HepG2 (cell line): Measurements from ENCODE around the gene SNX9.

ENCODE experiments used
- ATRX ChIP-seq: sonication (generic); formaldehyde crosslinking; IDR thresholded peaks from 2 replicates; pipeline ENCODE4 v1.4.0; 2020; ENCODE audit warnings: missing genetic modification reagents, borderline replicate concordance
- CTCF ChIP-seq: sonication (generic); formaldehyde crosslinking; IDR thresholded peaks from 2 replicates; pipeline ENCODE4 v1.5.0; 2020; ENCODE audit warnings: mild to moderate bottlenecking, missing genetic modification reagents, moderate library complexity
- MEF2D ChIP-seq: sonication (generic); formaldehyde crosslinking; IDR thresholded peaks from 2 replicates; pipeline ENCODE4 v1.5.1; 2020; ENCODE audit warnings: mild to moderate bottlenecking, missing genetic modification reagents
- NFRKB ChIP-seq: fragments of 450-650 bp; IDR thresholded peaks from 2 replicates; pipeline ENCODE4 v1.6.1; 2017
- PHF21A ChIP-seq: sonication (generic); formaldehyde crosslinking; IDR thresholded peaks from 2 replicates; pipeline ENCODE4 v1.5.0; 2020; ENCODE audit warnings: mild to moderate bottlenecking, missing genetic modification reagents
- PHF8 ChIP-seq: sonication (generic); formaldehyde crosslinking; IDR thresholded peaks from 2 replicates; pipeline ENCODE4 v1.5.0; 2020; ENCODE audit warnings: missing genetic modification reagents
- POLR2A ChIP-seq, 2 experiments: IDR thresholded peaks; 2 replicates each; pipeline ENCODE4 v1.6.1; 2011; ENCODE audit warnings: low read depth in 2 of 2, low read length in 2 of 2, mild to moderate bottlenecking in 1 of 2, moderate library complexity in 1 of 2; ENCODE audit not compliant: insufficient read depth in 1 of 2
- POLR2AphosphoS2 ChIP-seq: IDR thresholded peaks from 2 replicates; pipeline ENCODE4 v1.6.1; 2011; ENCODE audit warnings: low read depth, low read length, improper control_type of control experiment
- RAD21 ChIP-seq: fragments of 450-650 bp; formaldehyde crosslinking; IDR thresholded peaks from 2 replicates; pipeline ENCODE4 v1.5.0; 2020; ENCODE audit warnings: mild to moderate bottlenecking
- ZNF562 ChIP-seq: sonication (generic); formaldehyde crosslinking; IDR thresholded peaks from 2 replicates; pipeline ENCODE4 v1.8.0; 2022; ENCODE audit warnings: missing genetic modification reagents, borderline replicate concordance
- ZNF672 ChIP-seq: sonication (generic); formaldehyde crosslinking; IDR thresholded peaks from 2 replicates; pipeline ENCODE4 v1.8.1; 2022; ENCODE audit warnings: missing genetic modification reagents
- TF ChIP-seq, protein P1 (sequence below): IDR thresholded peaks from 2 replicates; pipeline ENCODE4 v1.6.1; 2016; ENCODE audit warnings: mild to moderate bottlenecking

- TF ChIP-seq CTCF (CRISPR knock-in tag) = no peak
- TF ChIP-seq PHF21A (CRISPR knock-in tag) = no peak
- no peak for TF ChIP-seq ATRX (CRISPR knock-in tag)
- no peak for TF ChIP-seq MEF2D (CRISPR knock-in tag)
- no peak for TF ChIP-seq POLR2A (IDR thresholded peaks at IDR 0.05; ENCODE audit: insufficient read depth in 1 of 2, low read depth in 2 of 2, low read length in 2 of 2)
- no peak for TF ChIP-seq ZNF562 (CRISPR knock-in tag)
- TF ChIP-seq POLR2AphosphoS2 = no peak
- no peak for TF ChIP-seq RAD21 (CRISPR knock-in tag)
- no peak for TF ChIP-seq ZNF672 (CRISPR knock-in tag)
- TF ChIP-seq, protein P1, sequence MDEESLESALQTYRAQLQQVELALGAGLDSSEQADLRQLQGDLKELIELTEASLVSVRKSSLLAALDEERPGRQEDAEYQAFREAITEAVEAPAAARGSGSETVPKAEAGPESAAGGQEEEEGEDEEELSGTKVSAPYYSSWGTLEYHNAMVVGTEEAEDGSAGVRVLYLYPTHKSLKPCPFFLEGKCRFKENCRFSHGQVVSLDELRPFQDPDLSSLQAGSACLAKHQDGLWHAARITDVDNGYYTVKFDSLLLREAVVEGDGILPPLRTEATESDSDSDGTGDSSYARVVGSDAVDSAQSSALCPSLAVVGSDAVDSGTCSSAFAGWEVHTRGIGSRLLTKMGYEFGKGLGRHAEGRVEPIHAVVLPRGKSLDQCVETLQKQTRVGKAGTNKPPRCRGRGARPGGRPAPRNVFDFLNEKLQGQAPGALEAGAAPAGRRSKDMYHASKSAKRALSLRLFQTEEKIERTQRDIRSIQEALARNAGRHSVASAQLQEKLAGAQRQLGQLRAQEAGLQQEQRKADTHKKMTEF (CRISPR knock-in tag) = no peak
- no peak for TF ChIP-seq NFRKB
- no peak for TF ChIP-seq PHF8 (CRISPR knock-in tag)
These were observed 32.3 kb downstream of the SNX9 start for GRCh38 chr6:157855325-157855724.
